HG03159 (cell line): ENCODE data around the gene ECSIT.
"Not testable (repeated sequence)": the region's sequence is repeated elsewhere in the genome, so short reads cannot be mapped to it uniquely, and the experiment has no call there.

Experiments used
- ATAC-seq: cut with Tn5 transposase; IDR thresholded peaks from one replicate; pipeline ENCODE4 v1.9.1; 2021; ENCODE audit warnings: mild to moderate bottlenecking, moderate library complexity; ENCODE audit not compliant: unreplicated experiment

The ECSIT gene

DNA sequence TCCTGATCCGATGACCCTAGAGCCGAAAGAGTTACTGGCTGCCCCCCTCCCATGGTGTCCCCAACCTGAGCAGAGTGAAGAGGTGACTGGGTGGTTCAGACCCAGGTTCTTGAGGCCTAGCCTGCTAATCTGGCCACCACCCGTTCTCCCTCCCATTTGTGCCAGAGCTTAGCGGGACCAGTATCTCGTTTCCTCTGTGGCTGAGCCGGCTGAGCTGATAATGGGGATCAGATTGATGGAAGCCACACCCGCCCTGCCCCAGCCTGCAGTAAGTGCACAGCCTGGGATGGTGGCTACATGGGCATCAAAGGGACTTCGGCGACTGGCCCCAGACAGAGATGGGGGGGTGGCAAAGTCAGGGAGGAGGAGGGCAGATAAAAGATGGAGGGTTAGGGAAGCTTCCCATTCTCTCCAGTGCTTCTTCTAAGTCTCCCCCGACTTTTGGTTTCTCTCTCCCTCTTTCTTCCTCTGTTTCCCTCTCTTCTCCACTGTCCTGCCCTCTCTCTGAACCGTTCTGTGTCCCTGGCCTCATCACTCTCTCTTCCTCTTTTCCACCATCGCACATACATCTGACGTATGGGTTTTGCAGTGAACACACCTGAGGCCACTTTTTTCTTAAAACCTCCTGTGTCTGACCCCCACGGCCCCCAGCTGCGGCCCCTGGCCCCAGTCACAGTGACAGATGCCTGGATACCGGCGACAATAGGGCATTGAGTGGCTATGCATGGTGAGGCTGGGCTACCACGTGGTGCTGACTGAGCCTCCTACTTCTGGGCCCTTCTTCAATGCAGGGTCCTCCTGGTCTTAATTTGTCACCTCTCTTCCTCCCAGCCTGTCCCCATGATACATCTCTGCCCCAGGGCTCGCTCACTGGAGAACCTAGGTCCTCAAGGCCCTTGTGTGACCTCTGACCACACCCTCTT lies 50.5 kb downstream of the ECSIT start:
- ATAC-seq: no peak

DNA sequence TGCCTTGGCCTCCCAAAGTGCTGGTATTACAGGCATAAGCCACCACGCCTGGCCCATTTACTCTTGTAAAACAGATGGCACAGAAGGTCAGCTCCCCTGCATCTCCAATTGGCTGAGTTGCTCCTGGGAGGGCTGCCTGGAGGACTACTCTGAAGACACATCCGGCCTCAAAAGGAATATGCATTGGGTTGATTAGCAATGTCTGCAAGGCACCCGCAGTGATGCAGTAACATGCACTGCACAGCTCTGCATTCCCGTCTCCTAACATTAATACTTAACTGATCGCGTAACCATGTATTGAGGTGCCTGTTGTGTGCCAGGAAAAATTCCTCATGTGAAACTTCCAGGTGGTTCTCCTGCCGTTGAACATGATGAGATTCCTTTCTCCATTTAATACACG lies 53.1 kb downstream of the ECSIT start:
- ATAC-seq: no peak

DNA sequence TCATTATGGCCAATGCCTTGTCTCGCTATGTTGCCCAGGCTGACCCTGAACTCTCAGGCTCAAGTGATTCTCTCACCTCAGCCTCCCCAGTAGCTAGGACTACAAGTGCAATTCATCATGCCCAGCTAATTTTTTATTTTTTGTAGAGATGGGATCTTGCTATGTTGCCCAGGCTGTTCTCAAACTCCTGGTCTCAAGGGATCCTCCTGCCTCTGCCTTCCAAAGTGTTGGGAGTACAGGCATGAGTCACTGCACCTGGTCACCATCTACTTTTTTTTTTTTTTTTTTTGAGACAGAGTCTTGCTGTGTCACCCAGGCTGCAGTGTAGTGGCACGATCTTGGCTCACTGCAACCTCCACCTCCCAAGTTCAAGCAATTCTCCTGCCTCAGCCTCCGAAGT lies 53.6 kb downstream of the ECSIT start:
- ATAC-seq: not testable (repeated sequence)

DNA sequence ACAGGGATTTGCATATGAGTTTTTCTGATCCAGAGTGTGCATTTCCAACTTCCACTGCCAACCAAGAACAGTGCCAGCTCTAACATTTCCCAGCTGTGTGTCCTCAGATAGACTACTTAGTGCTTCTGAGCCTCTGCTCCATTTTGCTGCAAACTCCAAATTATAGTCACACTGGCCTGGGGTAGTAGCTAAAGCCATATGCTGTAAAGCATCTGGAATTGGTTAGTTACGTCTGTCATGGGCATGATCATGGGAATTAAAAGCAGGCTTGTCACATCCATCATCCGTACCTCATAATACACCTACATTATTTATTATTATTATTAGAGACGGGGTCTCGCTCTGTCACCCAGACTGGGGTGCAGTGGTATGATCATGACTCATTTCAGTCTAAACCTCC lies 55.2 kb downstream of the ECSIT start:
- ATAC-seq: no peak

DNA sequence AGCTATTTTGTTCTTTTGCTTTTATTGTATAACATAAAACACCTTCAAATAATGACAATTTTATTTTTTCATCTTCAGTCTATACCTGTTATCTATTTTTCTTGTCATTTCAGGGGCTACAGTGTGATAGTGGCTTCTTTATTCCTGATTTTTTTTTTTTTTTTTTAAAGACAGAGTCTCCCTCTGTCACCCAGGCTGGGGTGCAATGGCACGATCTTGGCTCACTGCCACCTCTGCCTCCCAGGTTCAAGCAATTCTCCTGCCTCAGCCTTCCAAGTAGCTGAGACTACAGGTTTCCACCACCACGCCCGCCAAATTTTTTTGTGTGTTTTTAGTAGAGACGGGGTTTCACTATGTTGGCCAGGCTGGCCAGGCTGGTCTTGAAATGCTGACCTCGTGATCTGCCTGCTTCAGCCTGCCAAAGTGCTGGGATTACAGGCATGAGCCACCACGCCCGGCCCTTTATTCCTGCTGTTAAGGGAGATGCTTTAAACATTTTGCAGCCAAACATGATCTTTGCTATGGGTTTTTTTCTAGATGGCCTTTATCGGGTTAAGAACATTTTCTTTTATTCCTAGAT lies 60.6 kb downstream of the ECSIT start:
- ATAC-seq: not testable (repeated sequence)

DNA sequence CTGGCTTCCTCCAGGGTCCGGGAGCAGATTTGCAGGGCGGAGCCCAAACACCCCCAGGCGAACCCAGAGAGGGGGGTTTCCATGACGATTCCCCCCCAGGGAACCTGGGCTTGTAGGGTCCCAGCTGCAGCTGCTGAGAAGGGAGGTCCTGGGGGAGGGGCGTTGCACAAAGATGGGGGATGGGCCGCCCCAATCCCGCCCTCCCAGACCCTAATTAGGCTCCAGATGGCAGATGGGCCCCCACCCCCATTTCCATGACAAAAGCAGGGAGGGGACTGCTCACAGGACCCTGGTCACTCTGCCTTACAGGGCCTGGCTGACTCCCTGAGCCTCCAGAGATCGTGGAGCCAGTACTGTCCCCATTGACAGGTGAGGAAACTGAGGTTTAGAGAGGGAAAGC lies 63.3 kb downstream of the ECSIT start:
- ATAC-seq: no peak

DNA sequence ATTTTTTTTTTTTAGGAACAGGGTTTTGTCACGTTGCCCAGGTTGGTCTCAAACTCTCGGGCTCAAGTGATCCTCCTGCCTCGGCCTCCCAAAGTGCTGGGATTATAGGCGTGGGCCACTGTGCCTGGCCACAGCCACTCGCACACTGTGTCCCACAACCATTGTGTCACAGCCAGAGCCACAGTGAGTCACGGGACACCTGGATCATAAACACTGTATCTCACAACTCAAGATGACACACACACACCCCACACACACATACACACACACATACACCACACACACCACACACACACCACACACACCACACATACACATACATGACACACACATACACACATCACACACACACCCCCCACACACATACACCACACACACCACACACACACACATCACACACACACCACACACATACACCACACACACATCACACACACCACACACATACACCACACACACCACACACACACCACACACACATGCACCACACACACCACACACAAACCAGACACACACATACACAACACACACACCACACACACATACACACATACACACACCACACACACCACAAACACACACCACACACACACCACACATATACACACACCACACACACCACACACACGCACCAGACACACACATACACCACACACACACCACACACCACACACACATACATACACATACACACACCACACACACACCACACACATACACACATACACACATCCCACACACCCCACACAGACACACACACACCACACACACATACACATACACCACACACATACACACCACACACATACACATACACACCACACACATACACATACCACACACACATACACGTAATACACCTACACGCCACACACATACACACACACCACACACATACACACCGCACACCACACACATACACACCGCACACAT lies 64.3 kb downstream of the ECSIT start:
- no peak for ATAC-seq

DNA sequence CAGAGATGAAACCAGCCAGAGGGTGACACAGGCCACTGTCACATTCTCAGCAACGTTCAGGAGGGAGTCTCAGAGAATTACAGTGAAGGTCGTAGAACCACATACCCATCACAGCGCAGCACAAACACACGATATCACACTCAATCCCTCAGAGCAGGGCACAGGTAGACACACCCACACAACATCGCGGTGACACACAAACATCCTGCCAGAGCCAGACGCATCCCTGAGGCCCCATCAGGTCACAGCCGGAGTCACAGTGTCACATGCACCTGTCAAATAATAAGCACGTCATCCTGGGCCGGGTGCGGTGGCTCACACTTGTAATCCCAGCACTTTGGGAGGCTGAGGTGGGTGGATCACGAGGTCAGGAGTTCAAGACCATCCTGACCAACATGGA lies 65.5 kb downstream of the ECSIT start:
- no peak for ATAC-seq

DNA sequence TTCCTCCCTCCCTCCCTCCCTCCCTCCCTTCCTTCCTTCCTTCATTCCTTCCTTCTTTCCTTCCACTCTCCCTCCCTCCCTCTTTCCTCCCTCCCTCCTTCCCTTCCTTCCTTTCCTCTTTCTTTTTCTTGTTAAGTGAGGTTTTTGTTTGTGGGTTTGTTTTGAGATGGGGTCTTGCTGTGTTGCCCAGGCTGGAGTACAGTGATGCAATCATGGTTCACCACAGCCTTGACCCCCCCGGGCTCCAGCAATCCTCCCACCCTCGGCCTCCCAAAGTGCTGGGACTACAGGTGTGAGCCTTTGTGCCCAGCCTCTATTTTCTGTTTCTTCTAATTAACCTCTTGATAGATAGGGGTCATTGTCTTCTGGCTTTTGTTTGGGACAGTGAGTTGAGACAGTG lies 67.5 kb downstream of the ECSIT start:
- ATAC-seq: no peak

DNA sequence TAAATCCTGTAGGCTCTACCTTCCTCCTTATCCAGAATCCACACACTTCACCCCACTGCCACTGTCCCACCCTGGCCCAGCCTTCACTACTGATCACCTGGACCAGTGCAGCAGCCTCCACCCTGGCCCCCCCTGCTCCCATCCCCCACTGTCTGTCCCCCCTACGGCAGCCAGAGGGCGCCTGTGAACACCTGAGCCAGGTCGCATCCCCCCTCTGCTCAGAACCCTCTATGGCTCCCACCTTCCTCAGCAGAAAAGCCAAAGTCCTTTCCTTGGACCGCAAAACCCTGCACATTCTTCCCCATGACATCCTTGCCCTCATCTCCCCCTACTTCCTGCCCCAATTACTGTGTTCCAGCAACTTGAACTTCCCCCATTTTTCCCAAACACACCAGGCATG lies 68.7 kb downstream of the ECSIT start:
- no peak for ATAC-seq

DNA sequence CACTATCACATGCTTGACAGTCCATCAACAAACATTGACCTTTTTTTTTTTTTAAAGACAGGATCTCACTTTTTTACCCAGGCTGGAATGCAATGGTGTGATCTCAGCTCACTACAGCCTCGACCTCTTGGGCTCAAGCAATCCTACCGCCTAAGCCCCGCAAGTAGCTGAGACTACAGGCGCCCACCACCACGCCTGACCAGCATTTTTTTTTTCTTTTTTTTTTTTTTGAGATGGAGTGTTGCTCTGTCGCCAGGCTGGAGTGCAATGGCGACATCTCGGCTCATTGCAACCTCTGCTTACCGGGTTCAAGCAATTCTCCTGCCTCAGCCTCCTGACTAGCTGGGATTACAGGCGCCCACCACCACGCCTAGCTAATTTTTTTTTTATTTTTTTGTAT lies 70.0 kb downstream of the ECSIT start:
- ATAC-seq: not testable (repeated sequence)

DNA sequence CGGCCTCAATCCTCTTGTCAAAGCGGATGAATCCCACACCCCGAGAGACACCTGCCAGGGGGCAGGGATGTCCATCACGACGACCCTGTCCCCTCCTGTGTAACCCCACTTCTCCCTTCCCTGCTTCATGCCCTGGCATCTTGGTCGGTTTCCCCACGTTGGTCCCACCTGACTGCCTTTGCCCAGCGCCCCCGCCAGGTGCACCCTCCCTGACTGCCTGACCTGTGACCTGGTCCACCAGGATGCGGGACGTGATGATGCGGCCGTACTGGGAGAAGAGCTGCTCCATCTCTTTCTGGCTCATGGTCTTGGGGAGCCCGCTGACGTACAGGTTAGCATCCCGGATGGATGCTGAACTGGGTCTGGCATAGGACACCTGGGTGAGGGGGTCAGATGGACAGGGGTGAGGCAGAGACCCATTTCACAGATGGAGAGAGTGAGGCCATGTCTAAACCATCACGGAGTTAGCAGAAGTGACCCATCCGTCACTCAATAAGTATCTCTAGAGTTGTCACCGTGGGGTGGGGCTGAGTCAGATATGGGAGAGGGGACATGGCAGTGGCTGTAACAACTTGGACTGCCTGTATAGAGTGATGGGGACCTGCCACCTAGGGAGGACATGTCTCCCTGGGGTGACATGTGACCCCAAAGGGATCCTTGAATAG lies 70.6 kb downstream of the ECSIT start:
- ATAC-seq: no peak

DNA sequence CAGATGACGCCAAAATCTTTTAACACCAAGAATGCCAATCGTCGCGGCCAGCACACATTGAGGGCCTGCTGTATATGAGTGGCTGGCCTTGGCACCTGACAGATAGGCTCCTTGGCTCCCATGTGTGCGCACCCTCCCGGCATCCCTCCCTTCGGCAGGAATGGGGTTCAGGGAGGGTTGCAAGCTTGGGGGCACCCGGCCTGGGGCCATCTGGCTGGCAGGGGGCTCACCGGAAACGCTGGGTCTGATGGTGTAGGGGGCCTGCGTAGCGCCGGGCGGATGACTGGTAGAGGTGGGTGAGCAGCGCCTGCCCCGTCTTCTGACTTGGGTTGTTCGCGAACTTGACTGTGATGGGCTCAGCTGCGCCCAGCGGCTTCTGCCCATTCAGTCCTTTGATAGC lies 71.1 kb downstream of the ECSIT start:
- no peak for ATAC-seq

DNA sequence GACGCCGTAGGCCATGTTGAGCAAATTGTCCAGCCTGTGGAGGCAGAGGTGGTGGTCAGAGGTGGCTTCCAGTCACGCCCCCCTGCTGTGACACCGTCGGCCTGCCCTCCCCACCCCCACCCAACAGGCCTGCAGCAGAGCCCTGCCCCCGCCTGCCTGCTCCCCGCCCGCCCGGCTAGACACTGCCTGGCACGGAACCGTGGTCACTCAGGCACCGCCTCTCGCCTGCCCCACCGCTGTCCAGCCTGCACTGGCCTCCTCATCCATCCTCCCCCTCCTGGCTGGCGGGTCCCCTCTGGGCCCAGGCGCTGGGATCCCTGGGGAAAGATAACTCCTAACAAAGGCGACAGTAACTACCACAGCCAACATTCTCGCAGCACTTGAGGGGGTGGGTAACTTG lies 71.8 kb downstream of the ECSIT start:
- no peak for ATAC-seq

DNA sequence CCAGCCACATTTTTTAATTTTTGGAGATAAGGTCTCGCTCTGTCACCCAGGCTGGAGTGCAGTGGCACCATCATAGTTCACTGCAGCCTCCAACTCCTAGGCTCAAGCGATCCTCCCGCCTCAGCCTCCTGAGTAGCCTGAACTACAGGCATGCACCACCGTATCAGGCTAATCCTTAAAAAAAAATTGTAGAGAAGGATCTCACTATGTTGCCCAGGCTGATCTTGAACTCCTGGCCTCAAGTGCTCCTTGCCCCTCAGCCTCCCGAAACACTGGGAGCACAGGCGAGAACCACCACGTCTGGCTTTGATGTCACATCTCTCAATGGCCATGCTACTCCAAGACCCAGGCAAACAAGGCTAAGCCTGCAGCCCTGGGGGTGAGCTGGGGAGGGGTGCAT lies 72.3 kb downstream of the ECSIT start:
- no peak for ATAC-seq
